Parathyroid adenoma (tissue), 2 donors: Measurements from ENCODE around the gene PARP12.

ENCODE experiments used
- H2AFZ ChIP-seq: fragments of 300-600 bp; sonication (generic); one replicate; pipeline ENCODE4 v1.7.0; 2017; ENCODE audit warnings: antibody characterized with exemption, mild to moderate bottlenecking
- H3K27ac ChIP-seq: fragments of 300-600 bp; sonication (generic); one replicate; pipeline ENCODE4 v1.7.0; 2017
- H3K27me3 ChIP-seq: fragments of 300-600 bp; sonication (generic); one replicate; pipeline ENCODE4 v1.7.0; 2017; ENCODE audit warnings: low read length; ENCODE audit not compliant: control insufficient read depth, insufficient read depth
- H3K36me3 ChIP-seq: fragments of 300-600 bp; sonication (generic); one replicate; pipeline ENCODE4 v1.7.0; 2017; ENCODE audit warnings: low read length; ENCODE audit not compliant: control insufficient read depth, insufficient read depth
- H3K4me1 ChIP-seq: fragments of 300-600 bp; sonication (generic); one replicate; pipeline ENCODE4 v1.7.0; 2017; ENCODE audit warnings: control low read depth
- H3K4me2 ChIP-seq: fragments of 300-600 bp; sonication (generic); one replicate; pipeline ENCODE4 v1.7.0; 2017; ENCODE audit warnings: low read length
- H3K4me3 ChIP-seq: fragments of 300-600 bp; sonication (generic); one replicate; pipeline ENCODE4 v1.7.0; 2017; ENCODE audit warnings: low read depth, low read length
- H3K79me2 ChIP-seq: fragments of 300-600 bp; sonication (generic); one replicate; pipeline ENCODE4 v1.7.0; 2017; ENCODE audit warnings: control low read depth
- H3K9ac ChIP-seq: fragments of 300-600 bp; sonication (generic); one replicate; pipeline ENCODE4 v1.7.0; 2017; ENCODE audit warnings: mild to moderate bottlenecking
- H3K9me3 ChIP-seq: fragments of 300-600 bp; sonication (generic); one replicate; pipeline ENCODE4 v1.7.0; 2017; ENCODE audit warnings: low read length; ENCODE audit not compliant: control insufficient read depth
- CTCF ChIP-seq: fragments of 300-600 bp; sonication (generic); IDR thresholded peaks from one replicate; pipeline ENCODE4 v1.7.0; 2017; ENCODE audit warnings: antibody characterized with exemption, mild to moderate bottlenecking
- donor health status: primary hyperparathyroidism.

PARP12 gene

GRCh38 chr7:140068033-140068432 lies 5.3 kb upstream of the PARP12 start:
- H3K27ac ChIP-seq = no peak overlapping the region
- no peak overlapping the region for H3K4me3 ChIP-seq
- no peaks in the 10 kb centered on the region for H3K9me3 ChIP-seq
- no peak for TF ChIP-seq CTCF
- no peak overlapping the region for H3K4me2 ChIP-seq
- no peak overlapping the region for H2AFZ ChIP-seq
- H3K36me3 ChIP-seq = no peaks in the 10 kb centered on the region
- no peaks in the 10 kb centered on the region for H3K4me1 ChIP-seq
- H3K27me3 ChIP-seq = no peaks in the 10 kb centered on the region
- no peaks in the 10 kb centered on the region for H3K79me2 ChIP-seq
- no peak overlapping the region for H3K9ac ChIP-seq

GRCh38 chr7:140067052-140067451 lies 4.3 kb upstream of the PARP12 start:
- Histone ChIP-seq H3K27me3 (no peaks in the 10 kb centered on the region), H3K4me2 (no peak overlapping the region), H3K4me3 (no peak overlapping the region), H3K27ac (no peak overlapping the region), H2AFZ (no peak overlapping the region), H3K9ac (no peak overlapping the region), H3K36me3 (no peaks in the 10 kb centered on the region), H3K9me3 (no peaks in the 10 kb centered on the region), H3K79me2 (no peaks in the 10 kb centered on the region), H3K4me1 (no peaks in the 10 kb centered on the region)
- TF ChIP-seq CTCF = no peak

- no peak for TF ChIP-seq CTCF
- H3K4me1 ChIP-seq = peaks cover 17% of the 10 kb centered on the region
- H3K79me2 ChIP-seq = no peaks in the 10 kb centered on the region
- peak overlapping the region; percentile 86 for H3K4me2 ChIP-seq
- H3K27ac ChIP-seq = peak overlapping the region; percentile 55
- no peak overlapping the region for H3K9ac ChIP-seq
- H3K4me3 ChIP-seq = peak overlapping the region; percentile 77
- no peaks in the 10 kb centered on the region for H3K36me3 ChIP-seq
- H2AFZ ChIP-seq = peak overlapping the region; percentile 85
- no peaks in the 10 kb centered on the region for H3K9me3 ChIP-seq
- no peaks in the 10 kb centered on the region for H3K27me3 ChIP-seq
These were observed 628 bp downstream of the PARP12 start for GRCh38 chr7:140062118-140062527.

GRCh38 chr7:140061607-140061930 lies 1.2 kb downstream of the PARP12 start:
- no peak for TF ChIP-seq CTCF
- Histone ChIP-seq H3K4me1 (peaks cover 17% of the 10 kb centered on the region), H3K4me2 (peak overlapping the region; percentile 86), H3K9me3 (no peaks in the 10 kb centered on the region), H2AFZ (peak overlapping the region; percentile 85), H3K27me3 (no peaks in the 10 kb centered on the region), H3K36me3 (no peaks in the 10 kb centered on the region), H3K79me2 (no peaks in the 10 kb centered on the region), H3K27ac (peak overlapping the region; percentile 55), H3K4me3 (peak overlapping the region; percentile 77), H3K9ac (no peak overlapping the region)

GRCh38 chr7:140060788-140061606 lies 1.8 kb downstream of the PARP12 start:
- H3K4me2 ChIP-seq = peak overlapping the region; percentile 86
- H3K36me3 ChIP-seq = no peaks in the 10 kb centered on the region
- peak overlapping the region; percentile 4 for H3K4me3 ChIP-seq
- no peaks in the 10 kb centered on the region for H3K79me2 ChIP-seq
- H2AFZ ChIP-seq = peak overlapping the region; percentile 85
- no peak overlapping the region for H3K9ac ChIP-seq
- H3K27ac ChIP-seq = peak overlapping the region; percentile 55
- H3K9me3 ChIP-seq = no peaks in the 10 kb centered on the region
- no peak for TF ChIP-seq CTCF
- H3K27me3 ChIP-seq = no peaks in the 10 kb centered on the region
- peaks cover 17% of the 10 kb centered on the region for H3K4me1 ChIP-seq
